Astrocyte (in vitro differentiated cells and primary cell): ENCODE measurements around the gene ADCY2.

Experiments
- CTCF ChIP-seq: IDR thresholded peaks from 2 replicates; pipeline ENCODE4 v1.5.1; 2011; ENCODE audit warnings: low read depth, mild to moderate bottlenecking, inconsistent platforms, low read length, moderate library complexity; ENCODE audit not compliant: insufficient read depth
- EZH2 ChIP-seq: IDR thresholded peaks from 2 replicates; pipeline ENCODE4 v1.6.1; 2012; ENCODE audit warnings: mild to moderate bottlenecking, low read length, inconsistent platforms; ENCODE audit not compliant: insufficient read depth

- no peak for TF ChIP-seq CTCF
- TF ChIP-seq EZH2, result no peak
Measured at GRCh38 chr5:7541898-7542297, 146.0 kb downstream of the ADCY2 start.
